Measurements from ENCODE around the gene FNDC3A.
A peak's percentile ranks its signal among the peaks of the same experiment; 100 is the strongest.

FNDC3A gene, protein sequence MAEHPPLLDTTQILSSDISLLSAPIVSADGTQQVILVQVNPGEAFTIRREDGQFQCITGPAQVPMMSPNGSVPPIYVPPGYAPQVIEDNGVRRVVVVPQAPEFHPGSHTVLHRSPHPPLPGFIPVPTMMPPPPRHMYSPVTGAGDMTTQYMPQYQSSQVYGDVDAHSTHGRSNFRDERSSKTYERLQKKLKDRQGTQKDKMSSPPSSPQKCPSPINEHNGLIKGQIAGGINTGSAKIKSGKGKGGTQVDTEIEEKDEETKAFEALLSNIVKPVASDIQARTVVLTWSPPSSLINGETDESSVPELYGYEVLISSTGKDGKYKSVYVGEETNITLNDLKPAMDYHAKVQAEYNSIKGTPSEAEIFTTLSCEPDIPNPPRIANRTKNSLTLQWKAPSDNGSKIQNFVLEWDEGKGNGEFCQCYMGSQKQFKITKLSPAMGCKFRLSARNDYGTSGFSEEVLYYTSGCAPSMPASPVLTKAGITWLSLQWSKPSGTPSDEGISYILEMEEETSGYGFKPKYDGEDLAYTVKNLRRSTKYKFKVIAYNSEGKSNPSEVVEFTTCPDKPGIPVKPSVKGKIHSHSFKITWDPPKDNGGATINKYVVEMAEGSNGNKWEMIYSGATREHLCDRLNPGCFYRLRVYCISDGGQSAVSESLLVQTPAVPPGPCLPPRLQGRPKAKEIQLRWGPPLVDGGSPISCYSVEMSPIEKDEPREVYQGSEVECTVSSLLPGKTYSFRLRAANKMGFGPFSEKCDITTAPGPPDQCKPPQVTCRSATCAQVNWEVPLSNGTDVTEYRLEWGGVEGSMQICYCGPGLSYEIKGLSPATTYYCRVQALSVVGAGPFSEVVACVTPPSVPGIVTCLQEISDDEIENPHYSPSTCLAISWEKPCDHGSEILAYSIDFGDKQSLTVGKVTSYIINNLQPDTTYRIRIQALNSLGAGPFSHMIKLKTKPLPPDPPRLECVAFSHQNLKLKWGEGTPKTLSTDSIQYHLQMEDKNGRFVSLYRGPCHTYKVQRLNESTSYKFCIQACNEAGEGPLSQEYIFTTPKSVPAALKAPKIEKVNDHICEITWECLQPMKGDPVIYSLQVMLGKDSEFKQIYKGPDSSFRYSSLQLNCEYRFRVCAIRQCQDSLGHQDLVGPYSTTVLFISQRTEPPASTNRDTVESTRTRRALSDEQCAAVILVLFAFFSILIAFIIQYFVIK

DNA sequence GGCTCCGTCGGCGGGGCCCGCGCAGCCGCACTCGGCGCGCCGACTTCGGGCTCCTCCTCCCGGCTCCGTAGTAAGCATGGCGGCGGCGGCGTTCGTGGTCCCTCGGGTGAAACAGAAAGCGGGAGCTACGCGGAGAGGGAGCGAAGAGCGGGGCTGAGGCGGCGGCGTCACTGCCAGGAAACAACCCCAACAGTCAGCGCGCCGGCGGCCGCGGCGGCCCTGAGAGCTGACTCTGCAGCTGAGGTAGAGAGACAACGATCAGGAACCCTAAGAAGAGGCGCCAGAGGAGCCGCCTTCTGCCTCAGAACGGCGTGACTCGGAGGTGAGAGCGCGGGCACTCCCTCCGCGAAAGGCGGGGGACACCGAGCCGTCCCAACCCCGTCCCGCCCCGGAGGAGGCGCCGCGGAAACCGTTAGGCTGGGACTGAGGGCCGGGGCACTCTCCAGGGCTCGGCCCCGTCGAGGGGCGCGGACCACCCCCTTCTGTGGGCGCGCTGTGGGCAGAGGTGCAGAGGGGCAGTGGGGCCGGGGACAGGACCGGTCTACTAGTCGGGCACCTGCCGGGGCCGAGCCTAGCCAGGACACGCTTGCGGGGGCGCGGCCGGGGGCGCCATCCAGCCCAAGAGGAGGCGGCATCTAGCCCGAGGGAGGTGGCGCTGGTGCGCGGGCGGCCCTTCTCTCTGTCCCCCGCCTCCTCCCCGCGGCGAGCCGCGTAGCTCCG lies at the start of gene FNDC3A:
FNDC3A (plus strand) TSS at position 57 of the 720 bp plus-strand sequence. CDS start 30,279 bp downstream, outside the sequence.
- peak; percentile 68 for DNase-seq (ENCODE audit: low spot score)

DNA sequence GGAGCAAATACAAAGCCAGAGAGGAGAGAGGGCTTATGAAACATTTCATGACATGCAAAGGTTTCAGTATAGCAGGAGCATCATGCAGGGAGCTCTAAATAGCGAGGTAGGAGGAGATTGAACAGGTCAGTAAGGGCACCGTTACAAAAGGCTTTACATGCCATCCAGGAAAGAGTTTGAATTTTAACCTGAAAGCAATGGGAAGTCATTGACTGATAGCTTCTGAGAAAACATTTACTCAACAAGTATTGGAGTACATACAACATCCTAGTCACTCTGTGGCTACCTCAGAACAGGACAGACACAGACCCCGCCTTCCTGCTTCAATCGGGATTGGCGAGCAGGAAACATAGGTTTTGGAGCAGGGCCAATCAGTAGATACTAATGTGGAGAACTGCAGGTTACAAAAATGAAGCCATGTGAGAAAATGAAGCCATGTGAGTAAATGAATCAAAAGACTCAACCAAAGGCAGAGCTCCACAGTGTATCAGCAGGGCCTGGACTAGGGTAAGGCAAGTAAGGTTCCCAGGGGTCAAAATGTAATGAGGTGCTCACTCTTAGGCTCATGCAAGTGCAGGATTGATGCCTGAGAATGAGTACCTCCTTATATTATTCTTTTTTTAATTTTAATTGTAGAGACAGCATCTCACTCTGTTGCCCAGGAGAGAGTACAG lies 46.8 kb upstream of the FNDC3A start:
- no peak for DNase-seq (ENCODE audit: low spot score)

- DNase-seq (ENCODE audit: low spot score): no peak
These were observed 44.8 kb upstream of the FNDC3A start for GRCh38 chr13:48930918-48931317.

DNA sequence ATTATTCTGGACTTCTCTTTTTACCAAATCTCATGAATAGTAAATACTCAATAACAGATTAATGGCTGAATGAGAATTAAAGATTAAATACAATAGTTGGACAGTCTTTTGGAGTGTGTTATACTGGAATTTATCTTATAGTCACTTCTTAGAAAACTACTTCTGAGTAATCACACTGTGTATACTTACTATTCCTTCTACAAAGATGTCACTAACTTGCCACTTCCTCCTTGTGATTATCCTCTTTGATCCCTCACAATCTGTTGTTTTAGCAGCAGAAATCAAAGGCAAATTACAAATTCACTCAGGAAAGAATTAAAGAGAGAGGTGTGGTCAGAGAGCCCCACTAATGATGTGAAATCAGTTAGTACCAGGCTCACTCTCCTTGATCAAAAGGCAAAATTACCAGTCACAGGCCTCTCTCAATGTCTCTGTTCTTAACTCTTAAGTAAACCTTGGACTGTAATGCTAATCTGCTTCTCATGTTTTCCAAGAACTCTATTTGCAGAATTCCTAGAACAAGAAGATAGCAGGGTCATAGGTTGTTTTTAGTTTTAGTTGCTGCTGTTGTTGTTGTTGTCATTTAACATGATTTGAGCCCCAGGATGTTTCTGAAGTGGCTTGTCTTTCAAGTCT lies 37.3 kb upstream of the FNDC3A start:
- DNase-seq (ENCODE audit: low spot score): no peak

DNA sequence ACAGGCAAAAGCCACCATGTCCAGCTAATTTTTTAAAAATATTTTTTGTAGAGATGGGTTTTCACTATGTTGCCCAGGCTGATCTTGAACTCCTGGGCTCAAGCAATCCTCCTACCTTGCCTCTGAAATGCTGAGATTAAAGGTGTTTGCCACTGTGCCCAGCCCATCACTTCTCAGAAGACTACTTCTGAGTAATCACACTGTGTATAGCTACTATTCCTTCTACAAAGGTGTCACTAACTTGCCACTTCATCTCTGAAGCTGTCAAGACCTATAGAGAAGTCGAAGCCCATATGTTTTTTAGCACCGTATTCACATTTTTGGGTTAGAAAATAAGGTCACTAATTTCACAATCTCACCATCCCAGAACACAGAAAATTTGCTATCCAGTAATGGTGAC lies 36.0 kb upstream of the FNDC3A start:
- no peak for DNase-seq (ENCODE audit: low spot score)

GRCh38 chr13:48942131-48942530 lies 33.6 kb upstream of the FNDC3A start:
- DNase-seq (ENCODE audit: low spot score): no peak

DNA sequence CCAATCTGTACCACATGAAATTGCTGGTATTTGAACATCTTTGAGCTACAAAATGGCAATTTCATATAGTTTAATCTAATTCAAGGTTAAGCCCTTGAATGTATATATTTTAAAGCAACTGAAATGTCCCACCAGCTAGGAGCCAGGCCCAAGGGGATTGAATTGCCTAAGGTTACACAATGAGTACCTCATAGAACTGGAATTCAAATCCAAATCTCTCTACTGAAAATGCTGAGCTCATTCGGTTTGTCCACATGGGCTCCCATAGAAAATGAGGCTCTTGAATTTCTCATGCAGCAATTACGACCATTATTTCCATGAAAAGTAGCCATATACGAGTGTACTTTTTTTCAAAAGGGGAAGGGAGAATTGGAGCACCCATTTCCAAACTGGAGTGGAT lies 31.5 kb upstream of the FNDC3A start:
- no peak for DNase-seq (ENCODE audit: low spot score)

DNA sequence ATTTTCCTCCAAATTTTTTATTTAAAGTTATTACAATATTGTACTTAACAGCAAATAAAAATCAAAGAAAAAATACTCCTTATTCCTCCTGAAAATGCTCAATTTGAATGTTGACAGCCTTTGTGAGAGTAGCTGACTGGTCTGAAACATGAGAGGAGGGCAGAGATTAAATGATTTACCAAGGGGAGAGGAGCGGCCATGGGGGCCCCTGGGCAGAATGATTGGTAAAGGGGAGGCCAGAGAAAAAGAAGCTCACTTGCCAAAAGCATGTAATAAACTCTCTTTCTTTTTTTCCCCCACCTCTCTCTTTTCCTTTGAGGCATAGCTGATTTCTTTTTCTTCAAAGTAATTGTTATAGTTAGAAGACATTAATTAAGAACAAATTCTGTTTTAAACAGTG lies 30.1 kb upstream of the FNDC3A start:
- no peak for DNase-seq (ENCODE audit: low spot score)

DNA sequence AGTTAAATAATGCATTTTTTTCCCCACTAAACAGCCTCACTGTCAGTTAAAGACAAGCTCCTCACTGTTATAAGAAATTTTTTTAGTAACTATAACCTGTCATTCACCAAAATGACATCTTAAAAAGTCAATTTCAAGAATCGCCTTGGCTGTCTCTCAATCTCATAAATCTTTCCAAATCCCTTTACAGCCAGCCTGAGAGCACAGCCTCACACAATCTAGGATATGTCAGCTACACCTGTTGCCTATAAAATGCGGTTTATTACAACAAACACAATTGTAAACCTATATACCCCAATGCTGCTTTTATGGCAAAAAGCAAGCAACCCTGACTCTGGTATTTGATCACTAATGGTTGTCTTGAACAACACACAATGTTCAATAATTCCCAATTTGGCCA lies 29.5 kb upstream of the FNDC3A start:
- DNase-seq (ENCODE audit: low spot score): no peak

DNA sequence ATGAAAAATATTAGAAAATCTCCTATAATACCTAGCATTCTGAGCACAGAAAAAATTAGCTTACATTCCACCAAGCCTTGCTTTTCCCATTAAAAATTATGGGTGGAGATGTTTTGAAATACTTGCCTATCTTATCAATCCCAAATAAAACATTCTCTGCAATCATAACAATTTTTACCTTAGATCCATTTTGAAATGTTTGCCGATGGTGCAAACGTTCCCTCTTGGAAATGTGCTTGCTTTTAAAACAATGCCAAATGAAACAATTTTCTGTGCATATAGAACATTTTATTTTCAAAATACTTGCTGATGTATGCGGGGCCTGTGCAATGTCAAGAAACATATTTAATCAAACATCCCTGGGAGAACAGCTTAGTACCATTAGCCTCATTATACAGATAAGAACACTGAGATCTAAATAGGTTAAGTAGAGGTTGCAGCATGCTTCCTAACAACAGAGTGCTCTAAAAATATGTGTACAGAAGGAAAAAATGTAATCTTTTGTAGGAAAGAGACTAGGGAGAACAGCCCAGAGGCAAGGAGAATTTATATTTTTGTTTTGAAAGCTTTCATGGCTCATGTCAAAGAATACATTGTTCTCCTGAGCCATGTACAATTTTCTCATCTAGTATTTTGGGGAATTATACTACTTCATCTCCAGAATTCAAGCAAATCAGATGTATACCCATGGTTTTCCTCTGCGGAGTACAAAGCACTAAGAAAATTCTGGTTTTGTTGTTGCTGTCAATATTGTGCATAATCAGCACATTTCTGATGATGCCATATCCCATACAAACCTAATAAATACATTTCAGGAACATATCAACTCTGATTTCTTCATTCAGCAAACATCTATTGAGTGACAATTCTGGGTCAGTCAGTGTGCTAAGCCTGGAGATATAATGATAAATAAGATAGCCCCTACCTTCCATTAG lies 25.9 kb upstream of the FNDC3A start:
- no peak for DNase-seq (ENCODE audit: low spot score)

- DNase-seq (ENCODE audit: low spot score): no peak
These were observed 25.2 kb upstream of the FNDC3A start for GRCh38 chr13:48950501-48950875.

DNA sequence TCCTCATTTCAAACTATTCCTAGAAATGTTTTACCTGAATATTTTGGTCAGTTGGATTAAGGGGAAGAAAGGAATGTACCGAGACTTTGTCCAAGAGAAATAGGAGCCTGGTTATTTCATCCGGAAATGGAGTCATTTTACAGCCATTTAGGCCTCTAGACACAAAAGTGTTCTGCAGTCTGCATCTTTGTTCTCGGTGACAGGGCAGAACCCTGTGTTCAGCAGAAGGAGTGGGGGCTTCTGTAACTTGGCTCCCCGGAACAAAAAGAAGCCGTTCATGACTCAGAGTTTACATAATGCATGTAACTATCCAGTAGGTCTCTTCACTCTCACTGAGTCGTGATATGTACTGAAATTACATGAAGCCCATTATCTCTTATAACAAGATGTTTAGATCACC lies 21.6 kb upstream of the FNDC3A start:
- DNase-seq (ENCODE audit: low spot score): no peak

GRCh38 chr13:48955536-48955935 lies 20.2 kb upstream of the FNDC3A start:
- no peak for DNase-seq (ENCODE audit: low spot score)

DNA sequence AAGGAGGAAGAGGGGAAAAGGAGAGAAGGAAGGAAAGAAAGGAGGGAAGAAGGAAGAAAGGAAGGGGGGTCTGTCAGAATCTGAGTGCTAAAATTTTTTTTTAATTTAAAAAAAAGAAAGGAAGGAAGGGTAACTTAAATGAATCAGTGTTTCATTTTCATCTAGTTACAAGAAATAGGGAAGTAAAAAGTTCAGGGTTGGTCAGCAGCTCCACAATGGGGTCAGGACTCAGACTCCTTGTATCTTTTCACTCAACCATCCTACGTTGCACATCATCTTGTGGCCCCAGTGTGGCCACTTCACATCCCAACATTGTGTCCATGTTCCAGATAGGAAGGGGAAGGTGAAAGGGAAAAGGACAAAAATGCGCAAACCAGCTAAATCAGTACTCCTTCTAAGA lies 14.3 kb upstream of the FNDC3A start:
- DNase-seq (ENCODE audit: low spot score): no peak

GRCh38 chr13:48962281-48962680 lies 13.4 kb upstream of the FNDC3A start:
- no peak for DNase-seq (ENCODE audit: low spot score)

DNA sequence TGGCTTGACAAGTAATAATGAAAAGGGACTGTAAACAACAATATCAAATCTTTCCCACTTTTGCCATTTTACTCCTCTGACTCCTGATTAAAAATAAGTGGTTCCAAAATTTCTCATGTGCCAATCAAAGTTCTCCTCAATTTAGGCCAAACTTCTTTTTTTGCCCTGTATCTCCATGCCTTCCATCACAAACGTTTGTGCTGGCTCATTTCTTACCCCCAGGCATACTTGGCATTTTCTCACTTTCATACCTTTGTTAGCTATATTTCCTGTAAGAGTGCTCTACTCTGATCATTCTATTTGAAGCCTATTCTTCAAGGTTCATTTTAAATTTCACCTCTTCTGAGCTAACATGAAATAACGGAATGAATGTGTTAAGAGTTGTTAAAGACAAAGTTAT lies 10.0 kb upstream of the FNDC3A start:
- DNase-seq (ENCODE audit: low spot score): no peak

GRCh38 chr13:48969685-48970084 lies 6.0 kb upstream of the FNDC3A start:
- DNase-seq (ENCODE audit: low spot score): no peak

GRCh38 chr13:48973845-48974431 lies 1.8 kb upstream of the FNDC3A start:
- DNase-seq (ENCODE audit: low spot score): no peak

DNA sequence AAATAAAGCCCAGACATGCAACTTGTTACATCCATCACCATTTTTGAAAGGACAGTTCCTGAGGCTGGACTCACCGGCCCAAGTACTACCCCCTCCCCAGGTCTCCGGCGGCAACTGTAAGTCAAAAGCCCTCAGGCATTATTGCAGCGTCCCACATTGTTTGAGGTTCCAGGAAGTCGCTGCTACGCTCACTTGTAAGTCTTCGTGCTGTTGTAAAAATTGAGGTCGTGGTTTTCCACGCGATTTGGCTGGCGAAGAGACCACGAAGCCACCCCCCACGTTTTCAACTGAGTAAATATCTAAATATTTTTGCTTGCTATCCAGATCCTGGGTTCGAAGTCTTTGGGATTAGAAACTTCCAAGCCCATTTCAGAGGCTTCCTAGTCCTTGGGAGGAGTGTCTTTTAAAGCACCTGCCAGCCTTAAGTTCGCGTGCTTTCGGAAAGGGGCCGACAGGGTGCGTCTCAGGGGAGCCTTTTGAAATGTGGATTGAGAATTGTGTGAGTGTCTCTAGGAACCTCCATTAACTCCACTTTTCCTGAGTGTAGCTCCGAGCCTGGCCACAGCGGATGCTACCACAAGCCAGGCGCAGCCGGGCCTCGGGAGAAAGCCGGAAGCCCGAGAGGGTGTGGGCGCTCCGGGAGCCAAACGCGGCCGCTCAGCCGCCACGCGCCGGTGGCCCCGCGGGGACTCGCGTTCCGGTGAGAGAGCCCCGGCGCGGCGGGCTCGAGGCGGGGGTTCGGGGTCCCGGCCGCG lies 434 bp upstream of the FNDC3A start:
- DNase-seq (ENCODE audit: low spot score): peak; percentile 46
